Gastroesophageal sphincter (tissue), 3 donors: ENCODE results near the gene NCOA5.

ENCODE experiments used
- POLR2AphosphoS5 ChIP-seq: sonication (generic); formaldehyde crosslinking; IDR thresholded peaks from one replicate; pipeline ENCODE4 v1.6.1; 2017; ENCODE audit warnings: antibody characterized with exemption
- TF ChIP-seq, protein P1 (sequence below), 4 experiments: fragments of 200-600 bp in 2 of 4; fragments of 450-650 bp in 2 of 4; sonication (generic) in 1 of 4; IDR thresholded peaks; one replicate each; pipeline ENCODE4 v1.5.1; 2017 to 2019; ENCODE audit warnings: antibody characterized with exemption in 4 of 4, mild to moderate bottlenecking in 2 of 4, moderate library complexity in 2 of 4

DNA sequence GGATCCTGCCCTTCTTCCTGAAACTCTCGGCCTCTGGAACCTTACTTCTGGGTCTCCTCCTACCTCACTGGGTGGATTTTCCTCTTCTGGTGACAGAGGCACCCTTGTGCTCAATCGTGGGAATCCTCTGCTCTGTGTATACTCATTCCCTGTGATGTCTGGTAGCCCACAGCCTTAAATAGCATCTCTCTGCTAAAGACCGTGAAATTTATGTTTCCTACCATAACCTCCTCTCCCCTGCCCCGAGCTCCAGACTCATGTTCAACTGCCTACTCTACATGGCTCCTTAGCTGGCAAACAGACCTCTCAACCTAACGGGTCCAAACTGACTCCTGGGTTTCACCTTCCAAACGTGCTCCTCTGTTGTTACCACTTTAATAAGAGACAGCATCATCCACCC is 71.2 kb downstream of the NCOA5 start:
- TF ChIP-seq, protein P1, sequence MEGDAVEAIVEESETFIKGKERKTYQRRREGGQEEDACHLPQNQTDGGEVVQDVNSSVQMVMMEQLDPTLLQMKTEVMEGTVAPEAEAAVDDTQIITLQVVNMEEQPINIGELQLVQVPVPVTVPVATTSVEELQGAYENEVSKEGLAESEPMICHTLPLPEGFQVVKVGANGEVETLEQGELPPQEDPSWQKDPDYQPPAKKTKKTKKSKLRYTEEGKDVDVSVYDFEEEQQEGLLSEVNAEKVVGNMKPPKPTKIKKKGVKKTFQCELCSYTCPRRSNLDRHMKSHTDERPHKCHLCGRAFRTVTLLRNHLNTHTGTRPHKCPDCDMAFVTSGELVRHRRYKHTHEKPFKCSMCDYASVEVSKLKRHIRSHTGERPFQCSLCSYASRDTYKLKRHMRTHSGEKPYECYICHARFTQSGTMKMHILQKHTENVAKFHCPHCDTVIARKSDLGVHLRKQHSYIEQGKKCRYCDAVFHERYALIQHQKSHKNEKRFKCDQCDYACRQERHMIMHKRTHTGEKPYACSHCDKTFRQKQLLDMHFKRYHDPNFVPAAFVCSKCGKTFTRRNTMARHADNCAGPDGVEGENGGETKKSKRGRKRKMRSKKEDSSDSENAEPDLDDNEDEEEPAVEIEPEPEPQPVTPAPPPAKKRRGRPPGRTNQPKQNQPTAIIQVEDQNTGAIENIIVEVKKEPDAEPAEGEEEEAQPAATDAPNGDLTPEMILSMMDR (IDR thresholded peaks at IDR 0.05), result no peak
- no peak for TF ChIP-seq POLR2AphosphoS5
